GM04503 (cell line): ENCODE results near the gene ANXA7.
A peak's percentile ranks its signal among the peaks of the same experiment; 100 is the strongest.
"Not testable (repeated sequence)": the region's sequence is repeated elsewhere in the genome, so short reads cannot be mapped to it uniquely, and the experiment has no call there.

ENCODE experiments used
- DNase-seq: peaks from one replicate; pipeline ENCODE4 v3.0.0-alpha.2; 2012; ENCODE audit warnings: low read depth

The ANXA7 gene

DNA sequence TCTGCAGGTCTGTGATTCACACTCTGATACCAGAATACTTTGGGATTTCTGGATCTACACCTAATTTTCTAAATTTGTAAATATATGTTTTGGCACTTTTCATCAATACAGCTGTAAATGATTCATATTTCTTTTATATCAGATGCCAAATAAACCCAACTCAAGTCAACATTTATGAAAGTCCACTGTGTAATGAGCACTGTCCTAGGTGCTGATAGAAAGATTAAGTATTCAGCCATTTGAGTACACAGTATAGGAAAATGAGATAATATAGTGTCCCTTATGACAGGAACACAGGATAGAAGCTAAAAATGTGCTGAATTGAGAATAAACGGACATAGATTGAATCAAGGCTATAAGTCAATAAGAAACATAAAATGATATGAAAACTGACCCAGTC is 6.4 kb downstream of the ANXA7 start:
- DNase-seq = no peak

DNA sequence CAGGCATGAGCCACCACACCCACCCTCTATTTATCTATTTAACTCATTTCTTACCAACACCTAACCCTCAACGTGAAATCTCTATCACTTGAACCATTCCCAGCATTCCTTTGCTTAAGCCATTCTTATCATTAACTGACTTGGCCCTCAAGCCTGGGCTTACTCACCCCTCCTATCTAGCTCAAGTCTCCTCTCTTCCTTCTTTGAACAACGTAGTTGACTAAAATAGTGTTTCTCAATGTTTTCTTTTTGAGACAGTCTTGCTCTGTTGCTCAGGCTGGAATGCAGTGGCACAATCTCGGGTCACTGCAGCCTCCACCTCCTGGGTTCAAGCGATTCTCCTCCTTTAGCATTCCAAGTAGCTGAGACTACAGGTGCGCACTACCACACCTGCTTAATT is 7.0 kb downstream of the ANXA7 start:
- DNase-seq = no peak

DNA sequence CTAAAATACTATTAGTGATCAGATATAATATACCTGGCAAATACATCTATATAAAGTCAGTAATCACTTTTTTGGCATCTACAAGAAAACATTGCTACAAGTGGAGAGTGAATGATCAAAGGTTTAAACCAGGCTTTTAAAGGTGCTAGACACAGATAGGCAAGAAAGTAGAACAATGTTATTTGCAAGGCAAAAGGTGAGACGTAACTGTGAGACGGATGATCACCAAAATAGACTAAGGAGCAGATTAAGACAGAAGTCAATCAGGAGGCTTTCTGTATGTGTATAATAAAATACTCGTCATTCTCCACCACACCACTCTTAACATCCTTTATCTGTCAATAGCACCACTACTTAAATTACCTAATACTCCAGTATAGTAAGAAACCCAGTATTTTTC is 8.3 kb downstream of the ANXA7 start:
- no peak for DNase-seq

DNA sequence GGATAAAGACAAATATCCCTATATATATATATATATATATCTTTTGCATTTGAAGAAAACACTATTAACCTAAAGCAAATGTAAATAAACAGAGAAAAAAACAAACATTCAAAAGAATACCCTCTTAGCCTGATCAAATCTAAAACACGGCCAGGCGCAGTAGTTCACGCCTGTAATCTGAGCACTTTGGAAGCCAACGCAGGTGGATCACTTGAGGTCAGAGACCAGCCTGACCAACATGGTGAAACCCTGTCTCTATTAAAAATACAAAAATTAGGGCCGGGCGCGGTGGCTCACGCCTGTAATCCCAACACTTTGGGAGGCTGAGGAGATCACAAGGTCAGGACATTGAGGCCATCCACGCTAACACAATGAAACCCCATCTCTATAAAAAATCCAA is 9.2 kb downstream of the ANXA7 start:
- no peak for DNase-seq

DNA sequence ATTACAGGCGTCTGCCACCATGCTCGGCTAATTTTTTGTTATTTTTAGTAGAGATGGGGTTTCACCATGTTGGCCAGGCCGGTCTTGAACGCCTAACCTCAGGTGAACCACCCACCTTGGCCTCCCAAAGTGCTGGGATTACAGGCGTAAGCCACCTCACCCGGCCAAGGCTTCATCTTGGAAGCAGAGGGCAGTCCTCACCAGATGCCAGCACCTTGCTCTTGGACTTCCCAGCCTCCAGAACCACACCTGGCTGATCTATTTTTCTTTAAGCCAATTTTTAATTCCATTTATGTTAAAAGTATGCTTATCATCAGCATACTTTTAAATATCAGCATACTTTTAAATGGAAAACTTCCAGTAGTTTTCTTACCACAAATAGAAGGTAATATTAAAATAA is 12.2 kb downstream of the ANXA7 start:
- no peak for DNase-seq

DNA sequence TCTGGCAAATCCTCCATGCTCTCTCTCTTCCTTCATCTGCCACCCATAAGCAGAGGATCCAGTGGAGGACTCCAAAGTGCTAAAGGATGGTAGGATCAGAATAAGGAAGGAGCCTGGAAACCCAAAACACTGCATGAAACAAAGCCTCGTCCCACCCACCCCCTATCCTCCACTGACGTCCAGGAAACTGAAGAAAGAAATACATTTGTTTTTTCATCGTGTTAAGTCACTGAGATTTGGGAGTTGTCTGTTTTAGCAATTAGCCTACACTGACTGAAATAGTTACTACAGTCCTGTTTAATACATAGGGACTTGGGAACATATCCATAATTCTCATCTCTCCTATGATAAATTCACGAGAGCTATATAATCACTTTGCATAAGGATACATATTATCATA is 14.8 kb downstream of the ANXA7 start:
- DNase-seq = no peak

DNA sequence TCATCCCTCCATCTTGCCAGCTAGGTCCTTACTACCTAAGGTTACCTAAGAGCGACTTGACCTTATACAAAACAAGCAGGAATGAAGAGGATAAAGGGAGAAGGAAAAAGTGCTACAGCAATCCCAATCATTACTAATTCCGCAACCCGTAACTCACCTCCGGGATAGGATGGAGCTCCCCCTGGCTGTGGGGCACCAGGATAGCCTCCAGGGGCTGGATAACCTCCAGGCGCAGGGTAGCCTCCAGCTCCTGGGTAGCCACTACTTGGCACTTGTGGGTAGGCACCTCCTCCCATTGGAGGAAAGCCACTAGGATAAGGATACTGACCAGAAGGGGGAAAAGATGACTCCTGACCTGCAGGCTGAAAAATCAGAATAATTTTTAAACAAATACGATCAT is 15.8 kb downstream of the ANXA7 start:
- no peak for DNase-seq

DNA sequence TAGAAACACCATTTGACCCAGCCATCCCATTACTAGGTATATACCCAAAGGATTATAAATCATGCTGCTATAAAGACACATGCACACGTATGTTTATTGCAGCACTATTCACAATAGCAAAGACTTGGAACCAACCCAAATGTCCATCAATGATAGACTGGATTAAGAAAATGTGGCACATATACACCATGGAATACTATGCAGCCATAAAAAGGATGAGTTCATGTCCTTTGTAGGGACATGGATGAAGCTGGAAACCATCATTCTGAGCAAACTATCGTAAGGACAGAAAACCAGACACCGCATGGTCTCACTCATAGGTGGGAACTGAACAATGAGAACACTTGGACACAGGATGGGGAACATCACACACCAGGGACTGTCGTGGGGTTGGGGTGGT is 19.5 kb downstream of the ANXA7 start:
- DNase-seq = not testable (repeated sequence)

DNA sequence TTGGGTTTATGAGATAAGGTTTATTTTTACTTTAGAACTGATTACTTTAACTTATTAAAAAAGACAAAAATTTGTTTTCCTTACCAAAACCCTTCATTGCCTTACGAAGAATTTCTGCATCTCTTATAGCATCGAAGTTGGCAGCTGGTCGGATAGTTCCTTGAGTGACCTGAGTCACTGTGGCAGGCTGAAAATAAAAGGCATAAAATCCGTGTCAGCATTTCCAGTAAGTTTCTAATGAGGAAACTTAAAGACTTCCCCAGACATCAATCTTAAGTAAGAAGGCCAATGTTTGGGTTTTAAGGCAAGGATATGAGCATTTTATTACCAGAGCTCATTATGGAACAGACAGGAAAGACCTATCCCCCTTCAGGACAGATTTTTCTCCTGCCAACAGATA is 25.6 kb downstream of the ANXA7 start:
- DNase-seq = no peak

DNA sequence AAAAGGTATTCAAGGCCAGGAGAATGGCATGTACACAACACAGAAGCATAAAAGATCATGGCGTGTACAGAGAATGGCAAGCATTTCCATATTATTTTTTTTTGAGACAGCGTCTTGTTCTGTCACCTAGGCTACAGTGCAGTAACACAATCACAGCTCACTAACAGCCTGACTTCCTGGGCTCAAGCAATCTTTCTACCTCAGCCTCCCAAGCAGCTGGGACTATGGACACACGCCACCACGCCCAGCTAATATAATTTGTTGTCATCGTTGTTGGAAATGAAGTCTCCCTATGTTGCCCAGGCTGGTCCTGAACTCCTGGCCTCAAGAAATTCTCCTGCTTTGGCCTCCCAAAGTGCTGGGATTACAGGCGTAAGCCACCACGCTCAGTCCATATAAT is 27.3 kb downstream of the ANXA7 start:
- no peak for DNase-seq

DNA sequence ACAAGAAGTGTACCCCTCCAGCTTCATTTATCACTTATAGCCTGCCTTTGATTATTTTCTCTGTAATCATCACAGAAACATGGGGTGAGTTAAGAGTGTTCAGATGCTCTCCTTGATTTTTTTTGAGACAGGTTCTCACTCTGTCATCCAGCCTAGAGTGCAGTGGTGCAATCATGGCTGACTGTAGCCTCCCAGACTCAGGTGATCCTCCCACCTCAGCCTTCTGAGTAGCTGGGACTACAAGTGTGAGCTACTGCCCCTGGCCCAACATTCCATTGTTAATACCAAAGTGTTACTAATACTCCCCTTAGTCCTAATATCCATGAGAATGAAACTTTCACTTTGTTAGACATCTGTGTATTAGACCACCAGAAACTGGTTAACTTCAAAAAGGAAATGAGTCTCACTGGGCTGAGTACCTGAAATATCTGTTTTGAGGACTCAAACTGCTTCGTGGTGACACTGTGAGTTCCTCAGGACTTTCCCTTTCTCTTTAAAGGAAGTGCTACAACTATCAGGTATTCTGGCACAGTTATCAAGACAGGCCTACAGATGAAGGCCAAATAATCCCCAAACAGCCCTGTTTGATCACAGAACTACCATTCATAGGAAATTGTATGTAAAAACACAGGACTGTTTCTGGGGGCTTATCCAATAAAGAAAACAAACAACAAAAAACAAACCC is 34.7 kb downstream of the ANXA7 start:
- no peak for DNase-seq

DNA sequence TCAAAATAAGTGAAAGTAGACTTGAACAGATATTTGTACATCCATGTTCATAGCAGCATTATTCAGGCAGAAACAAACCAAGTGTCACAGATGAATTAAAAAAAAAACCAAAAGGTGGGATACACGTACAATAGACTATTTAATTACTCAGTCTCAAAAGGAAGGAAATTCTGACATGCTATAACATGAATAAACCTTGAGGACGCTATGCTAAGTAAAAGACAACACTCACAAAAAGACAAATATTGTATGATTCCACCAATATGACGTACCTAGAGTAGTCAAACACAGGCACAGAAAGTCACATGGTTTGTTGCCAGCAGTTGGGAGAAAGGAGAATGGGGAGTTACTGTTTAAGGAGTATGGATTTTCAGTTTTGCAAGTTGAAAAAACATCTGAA is 37.2 kb downstream of the ANXA7 start:
- no peak for DNase-seq

DNA sequence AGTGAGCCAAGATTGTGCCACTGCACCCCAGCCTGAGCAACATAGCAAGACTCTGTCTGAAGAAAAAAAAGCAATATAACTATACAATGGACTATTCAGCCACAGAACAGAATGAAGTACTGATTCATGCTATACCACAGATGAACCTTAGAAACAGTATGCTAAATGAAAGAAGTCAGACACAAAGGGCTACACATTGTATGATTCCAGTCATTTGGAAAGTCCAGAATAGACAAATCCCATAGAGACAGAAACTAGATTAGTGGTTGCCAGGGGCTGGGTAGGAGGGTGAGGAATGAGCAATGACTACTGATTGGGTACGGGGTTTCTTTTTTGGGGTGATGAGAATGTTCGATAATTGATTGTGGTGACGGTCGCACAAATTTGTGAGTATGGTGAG is 45.6 kb downstream of the ANXA7 start:
- no peak for DNase-seq

DNA sequence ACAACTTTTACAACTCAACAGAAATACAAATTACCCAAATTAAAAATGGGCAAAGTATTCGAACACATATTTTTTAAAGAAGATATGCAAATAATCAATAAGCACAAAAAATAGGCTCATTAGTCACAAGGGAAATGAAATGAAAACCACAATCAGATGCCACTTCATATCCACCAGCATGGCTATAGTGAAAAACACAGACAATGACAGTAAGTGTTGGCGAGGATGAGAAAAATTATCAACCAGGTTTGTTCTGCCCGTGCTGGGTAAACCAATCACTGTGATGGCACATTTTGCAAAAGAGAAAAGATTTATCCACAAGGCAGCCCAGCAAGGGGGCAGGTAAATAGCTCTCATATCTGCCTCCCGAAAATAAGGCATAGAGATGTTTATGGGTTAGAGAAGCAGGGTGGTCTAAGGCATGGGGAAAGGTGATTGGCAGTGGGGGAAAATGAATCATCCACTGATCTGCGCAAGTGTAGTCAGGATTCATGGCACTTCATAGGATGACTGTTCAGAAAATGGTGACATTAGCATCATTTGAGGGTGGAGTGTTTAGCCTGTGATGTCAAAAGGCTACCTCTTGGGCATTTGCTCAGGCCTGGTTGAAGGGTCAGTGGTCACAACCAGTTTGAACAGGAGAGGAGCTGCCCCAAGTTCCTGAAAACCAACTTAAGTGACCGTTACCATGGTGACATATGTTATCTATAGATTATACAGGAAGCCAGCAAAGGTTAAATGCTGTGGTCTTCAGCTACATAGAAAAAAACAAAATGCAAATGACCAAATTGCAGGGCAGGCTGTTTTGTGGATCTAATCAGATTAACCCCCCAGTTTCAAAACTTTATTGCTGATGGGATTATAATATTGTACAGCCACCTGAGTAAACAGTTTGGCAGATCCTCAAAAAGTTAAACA is 47.2 kb downstream of the ANXA7 start:
- DNase-seq = no peak

DNA sequence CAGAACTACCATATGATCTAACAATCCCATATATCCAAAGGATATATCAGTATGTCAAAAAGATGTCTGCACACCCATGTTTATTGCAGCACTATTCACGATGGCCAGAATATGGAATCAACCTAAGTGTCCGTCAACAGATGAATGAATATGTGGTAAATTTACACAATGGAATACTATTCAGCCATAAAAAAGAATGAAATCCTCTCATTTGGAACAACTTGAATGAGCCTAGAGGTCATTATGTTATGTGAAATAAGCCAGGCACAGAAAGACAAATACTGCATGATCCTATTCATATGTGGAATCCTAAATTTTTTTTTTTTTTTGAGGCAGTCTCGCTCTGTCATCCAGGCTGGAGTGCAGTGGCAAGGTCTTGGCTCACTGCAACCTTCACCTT is 48.9 kb downstream of the ANXA7 start:
- no peak for DNase-seq

DNA sequence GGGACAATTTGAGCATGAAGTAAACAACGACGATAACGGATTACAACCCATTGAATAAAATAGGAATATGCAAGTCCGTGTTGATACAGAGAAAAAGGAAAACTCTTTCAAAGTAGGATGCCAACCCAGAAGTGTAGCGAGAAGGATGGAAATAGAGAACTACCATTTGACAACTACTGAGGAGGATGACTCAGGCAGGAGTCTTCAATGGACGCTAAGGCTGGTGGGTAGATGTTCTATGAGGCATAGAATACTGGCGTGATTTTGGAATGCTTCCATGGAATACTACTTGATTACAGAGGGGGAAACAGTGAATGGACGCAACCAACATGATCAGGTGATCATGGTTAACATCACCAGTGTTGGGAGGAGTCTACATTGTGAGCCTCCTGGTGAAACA is 54.4 kb downstream of the ANXA7 start:
- DNase-seq = no peak

DNA sequence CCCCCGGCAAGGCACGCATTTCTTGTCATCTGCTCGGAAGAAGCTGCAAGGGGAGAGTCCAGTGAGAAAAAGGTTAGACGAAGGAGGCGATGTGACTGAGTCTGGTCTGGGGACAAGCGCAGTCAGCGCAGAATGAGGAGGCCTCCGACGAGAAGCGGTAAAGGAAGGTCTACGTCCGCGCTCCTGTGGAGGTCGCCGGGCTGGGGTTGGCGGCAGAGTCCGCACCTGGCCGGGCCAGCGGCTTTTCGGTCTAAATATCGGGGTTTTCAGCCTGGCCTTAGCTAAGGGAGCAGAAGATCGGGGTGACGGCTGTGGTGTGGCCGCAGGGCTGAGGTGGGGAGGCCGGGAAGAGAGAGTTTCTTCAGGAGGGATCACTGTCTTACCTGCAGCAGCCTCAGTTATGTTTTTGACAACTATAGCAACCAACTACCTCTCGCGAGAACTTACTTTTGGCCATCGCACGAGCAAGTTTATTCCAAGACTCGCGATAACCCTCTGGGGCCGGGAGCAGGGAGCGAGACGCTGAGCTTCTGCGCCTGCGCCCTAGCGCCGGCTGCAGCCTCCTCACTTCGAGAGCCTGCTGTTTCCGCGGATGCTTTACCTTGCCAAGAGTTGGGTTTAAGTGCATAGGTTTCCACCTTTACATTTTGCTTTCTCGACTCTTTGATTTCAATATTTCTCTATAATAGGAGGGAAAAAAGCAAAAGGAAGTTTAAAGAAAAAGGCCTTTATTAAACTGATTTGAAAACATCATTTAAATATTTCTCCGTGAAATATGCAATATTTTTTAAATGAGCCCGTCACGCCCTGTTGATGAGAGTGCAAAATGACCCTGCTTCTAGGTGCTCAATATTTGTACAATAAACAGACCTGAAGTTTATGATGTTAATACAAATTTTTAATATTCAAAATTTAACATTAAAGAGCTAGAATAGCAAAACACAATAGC is 55.3 kb downstream of the ANXA7 start, which contains the start of gene CFAP70:
Gene CFAP70, minus strand, starts transcription at position 534 of the 949 bp plus-strand sequence. CDS start 4,068 bp downstream, outside the sequence.
- DNase-seq = peak; percentile 69

DNA sequence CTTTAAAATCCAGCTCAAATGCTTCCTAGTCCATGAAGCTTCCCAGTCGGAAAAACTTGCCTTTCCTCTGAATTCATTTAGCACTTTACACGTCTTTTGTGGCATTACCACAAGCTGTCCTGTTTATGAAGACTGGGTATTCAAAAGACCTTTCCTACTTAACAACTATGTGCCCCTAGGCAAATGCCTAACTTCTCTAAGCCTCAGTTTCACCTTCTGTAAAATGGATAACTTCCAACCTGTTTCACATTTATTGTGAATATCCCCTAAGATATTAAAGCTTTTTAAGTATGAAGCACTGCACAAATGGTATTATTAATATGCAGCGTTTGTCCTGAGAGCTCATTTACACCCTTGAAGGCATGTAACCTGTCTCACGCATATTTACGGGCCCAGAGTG is 56.0 kb downstream of the ANXA7 start:
- DNase-seq = no peak

DNA sequence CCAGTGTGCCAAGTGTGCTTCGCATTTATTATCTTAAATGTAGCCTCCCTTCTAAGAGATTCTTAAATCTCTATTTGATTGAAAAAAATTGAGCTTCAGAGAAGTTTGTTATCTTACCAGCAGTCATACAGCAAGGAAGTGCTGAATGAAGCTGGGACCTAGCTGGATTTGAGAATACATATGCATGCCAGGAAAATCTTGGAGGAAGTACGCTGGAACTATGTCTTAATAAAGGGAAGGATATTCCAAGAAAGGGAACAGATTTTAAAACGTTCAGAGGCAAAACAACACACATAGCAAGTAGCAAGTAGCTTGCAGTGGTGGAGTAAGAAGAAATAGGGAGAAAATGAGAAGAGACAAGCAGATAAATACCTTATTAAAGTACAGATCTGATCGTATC is 56.7 kb downstream of the ANXA7 start:
- no peak for DNase-seq

DNA sequence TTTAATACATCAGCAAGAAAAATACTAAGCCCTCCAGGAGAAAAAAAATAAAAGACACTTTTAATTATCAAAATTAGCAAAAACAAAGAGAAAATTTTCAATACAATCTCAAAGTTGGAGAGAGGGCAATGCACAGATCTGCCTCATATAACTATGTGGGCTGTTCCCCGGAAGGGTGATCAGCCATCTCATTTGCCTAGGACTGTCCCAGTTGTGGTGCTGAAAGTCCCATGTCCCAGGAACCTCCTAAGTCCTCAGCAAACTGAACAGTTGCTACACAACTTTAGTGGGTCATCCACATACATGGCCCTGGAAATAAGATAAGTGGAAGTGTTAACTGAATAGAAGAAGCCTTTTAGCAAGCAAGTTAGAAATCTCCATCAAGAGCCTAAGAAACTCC is 69.6 kb downstream of the ANXA7 start:
- DNase-seq = no peak

DNA sequence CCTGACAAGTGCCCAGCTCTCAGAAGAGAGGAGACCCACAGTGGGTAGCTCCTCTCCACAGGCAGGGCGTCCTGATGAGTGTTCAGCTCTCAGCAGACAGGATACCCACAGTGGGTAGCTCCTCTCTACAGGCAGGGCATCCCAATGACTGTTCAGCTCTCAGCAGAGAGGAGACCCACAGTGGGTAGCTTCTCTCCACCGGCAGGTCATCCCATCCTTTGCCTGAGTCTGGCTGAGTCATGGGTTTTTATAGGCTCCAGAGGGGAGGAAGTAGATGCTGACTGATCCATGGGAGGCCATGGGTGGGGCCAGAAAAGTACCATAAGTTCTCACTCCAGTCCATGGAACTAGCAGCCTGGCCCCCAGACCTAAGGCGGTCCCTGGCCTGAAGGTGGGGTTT is 73.7 kb downstream of the ANXA7 start:
- no peak for DNase-seq

DNA sequence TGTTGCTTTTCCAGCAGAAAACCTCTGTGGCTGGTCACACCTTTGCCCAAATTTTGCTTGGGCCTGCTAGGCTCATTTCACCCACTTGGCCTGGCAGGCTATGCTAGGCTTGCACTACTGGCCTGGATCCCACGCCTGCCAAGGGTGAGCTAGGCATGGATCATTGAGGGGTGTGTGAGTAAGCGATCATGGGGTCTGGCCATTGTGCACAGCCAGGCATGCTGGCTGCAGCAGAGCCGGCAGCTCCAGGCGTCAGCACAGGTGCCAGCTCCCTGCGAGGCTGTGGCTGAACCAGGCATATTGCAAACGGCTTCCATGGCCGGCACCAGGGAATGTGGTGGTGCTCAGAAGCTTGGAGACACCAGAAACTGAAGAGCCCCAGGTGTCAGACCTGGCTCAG is 74.4 kb downstream of the ANXA7 start:
- no peak for DNase-seq
